Lower leg skin (tissue), 4 donors: ENCODE data around the gene MEX3A. TPM values are rescaled to one million over a fixed set of nuclear protein-coding genes. Genes with fewer than 3 reads are reported as not detected.
"Not testable (repeated sequence)": the region's sequence is repeated elsewhere in the genome, so short reads cannot be mapped to it uniquely, and the experiment has no call there.

Experiments
- DNase-seq, 2 donors: peaks; one replicate each; pipeline ENCODE4 v3.0.0-alpha.2; 2019; ENCODE audit warnings: low spot score in 2 of 2
- H3K4me3 ChIP-seq: fragments of 200-600 bp; sonication (generic); 2 replicates; pipeline ENCODE4 v1.5.1; 2017; ENCODE audit warnings: mild to moderate bottlenecking, low read depth; ENCODE audit not compliant: poor library complexity, severe bottlenecking
- POLR2A ChIP-seq, 2 donors: fragments of 450-650 bp; IDR thresholded peaks; one replicate each; pipeline ENCODE4 v1.6.1; 2016 to 2017; ENCODE audit warnings: antibody characterized with exemption in 2 of 2, mild to moderate bottlenecking in 1 of 2, moderate library complexity in 1 of 2
- WGBS, 2 donors: methylation state at CpG; one replicate each; pipeline ENCODE4 v1.1.5; 2018; 5-methylcytosine and 5-hydroxymethylcytosine counted together
- intact Hi-C: fragments of 100-400 bp; cut with DNase I; formaldehyde crosslinking; loops from one replicate; pipeline ENCODE4 v1.15.0; 2023; ENCODE audit warnings: low total_unique reads
- total RNA-seq, 4 donors: library from RNA; depleted of rRNA; stranded (reverse); fragments of >200 nt; gene quantifications; one replicate each; pipeline ENCODE4 v1.1.0, GENCODE V29; 2016
- TF ChIP-seq, protein P1 (sequence below), 3 donors: fragments of 450-650 bp; IDR thresholded peaks; one replicate each; pipeline ENCODE4 v1.5.1; 2016; ENCODE audit warnings: antibody characterized with exemption in 3 of 3, mild to moderate bottlenecking in 3 of 3, moderate library complexity in 2 of 3

MEX3A gene
- total RNA-seq, 4 donors from 2014 or later: 0.21 to 1.1 (median 0.67) TPM

DNA sequence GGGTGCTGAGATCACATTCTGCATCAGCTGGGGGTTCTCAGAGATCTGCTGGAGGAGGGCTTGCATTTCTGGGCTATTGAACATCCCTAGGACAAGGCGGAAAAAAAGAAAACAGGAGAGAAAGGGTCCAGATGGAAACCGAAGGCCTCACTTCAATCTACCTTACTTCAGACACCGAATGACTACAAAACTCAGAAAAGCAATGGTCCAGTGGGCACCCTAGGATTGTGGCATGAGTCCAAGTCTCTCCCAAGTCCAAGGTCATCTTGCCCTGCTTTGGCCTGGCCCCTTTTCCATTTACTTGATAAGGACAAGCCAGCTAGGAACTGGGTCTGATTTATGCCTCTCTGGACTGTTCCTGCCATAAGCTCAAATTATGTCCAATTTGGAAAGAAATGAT lies 39.4 kb downstream of the MEX3A start:
- WGBS, 2 donors: 87 to 98% methylated on average over 3 of the region's 3 CpGs
- no peak for TF ChIP-seq POLR2A (IDR thresholded peaks at IDR 0.05)
- TF ChIP-seq, protein P1, sequence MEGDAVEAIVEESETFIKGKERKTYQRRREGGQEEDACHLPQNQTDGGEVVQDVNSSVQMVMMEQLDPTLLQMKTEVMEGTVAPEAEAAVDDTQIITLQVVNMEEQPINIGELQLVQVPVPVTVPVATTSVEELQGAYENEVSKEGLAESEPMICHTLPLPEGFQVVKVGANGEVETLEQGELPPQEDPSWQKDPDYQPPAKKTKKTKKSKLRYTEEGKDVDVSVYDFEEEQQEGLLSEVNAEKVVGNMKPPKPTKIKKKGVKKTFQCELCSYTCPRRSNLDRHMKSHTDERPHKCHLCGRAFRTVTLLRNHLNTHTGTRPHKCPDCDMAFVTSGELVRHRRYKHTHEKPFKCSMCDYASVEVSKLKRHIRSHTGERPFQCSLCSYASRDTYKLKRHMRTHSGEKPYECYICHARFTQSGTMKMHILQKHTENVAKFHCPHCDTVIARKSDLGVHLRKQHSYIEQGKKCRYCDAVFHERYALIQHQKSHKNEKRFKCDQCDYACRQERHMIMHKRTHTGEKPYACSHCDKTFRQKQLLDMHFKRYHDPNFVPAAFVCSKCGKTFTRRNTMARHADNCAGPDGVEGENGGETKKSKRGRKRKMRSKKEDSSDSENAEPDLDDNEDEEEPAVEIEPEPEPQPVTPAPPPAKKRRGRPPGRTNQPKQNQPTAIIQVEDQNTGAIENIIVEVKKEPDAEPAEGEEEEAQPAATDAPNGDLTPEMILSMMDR (IDR thresholded peaks at IDR 0.05): no peak
- DNase-seq: no peak
- no peak overlapping the region for H3K4me3 ChIP-seq
- intact Hi-C loops: no loop called here

DNA sequence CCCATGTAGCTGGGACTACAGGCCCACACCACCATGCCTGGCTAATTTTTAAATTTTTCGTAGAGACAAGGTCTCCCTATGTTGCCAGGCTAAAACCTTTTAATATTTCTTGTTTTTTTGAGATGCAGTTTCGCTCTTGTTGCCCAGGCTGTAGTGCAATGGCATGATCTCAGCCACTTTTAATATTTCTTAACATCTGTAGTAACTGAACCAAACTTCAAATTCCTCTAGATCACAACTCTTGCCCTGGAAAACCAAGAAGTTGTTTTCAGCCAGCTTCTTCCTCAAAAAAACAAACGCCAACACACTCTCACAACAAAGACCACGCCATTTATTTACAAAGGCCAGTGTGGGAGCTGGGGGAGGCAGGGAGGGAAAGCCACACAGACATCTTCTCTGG lies 47.3 kb downstream of the MEX3A start:
- intact Hi-C loops, DNase-seq, H3K4me3 ChIP-seq: not testable (repeated sequence)
- 94% methylated on average over 4 of the region's 4 CpGs for WGBS, 2 donors

DNA sequence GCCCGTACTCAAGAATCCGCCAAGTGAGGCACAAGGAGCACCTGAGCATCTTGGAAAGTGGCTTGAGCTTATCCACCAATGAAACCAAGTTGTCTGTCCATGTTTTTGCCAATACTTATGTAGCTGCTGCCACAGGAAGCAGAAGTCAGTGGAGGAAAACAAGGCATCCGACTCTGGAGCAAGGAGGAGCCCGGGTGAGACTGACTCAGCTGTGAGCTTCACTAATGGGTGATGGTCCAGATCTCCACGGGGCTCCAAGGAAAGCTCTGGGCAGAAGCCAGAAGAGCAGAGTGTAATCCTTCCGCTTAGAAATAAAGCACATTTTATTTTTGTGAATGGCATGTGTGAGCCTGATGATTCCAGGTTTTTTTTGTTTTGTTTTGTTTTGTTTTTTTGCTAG lies 49.3 kb downstream of the MEX3A start:
- DNase-seq: no peak
- intact Hi-C loops: no loop called here
- TF ChIP-seq POLR2A (IDR thresholded peaks at IDR 0.05): no peak
- TF ChIP-seq, protein P1 (IDR thresholded peaks at IDR 0.05): no peak
- H3K4me3 ChIP-seq: no peak overlapping the region
- WGBS, 2 donors: 62 to 65% methylated on average over 6 of the region's 6 CpGs

DNA sequence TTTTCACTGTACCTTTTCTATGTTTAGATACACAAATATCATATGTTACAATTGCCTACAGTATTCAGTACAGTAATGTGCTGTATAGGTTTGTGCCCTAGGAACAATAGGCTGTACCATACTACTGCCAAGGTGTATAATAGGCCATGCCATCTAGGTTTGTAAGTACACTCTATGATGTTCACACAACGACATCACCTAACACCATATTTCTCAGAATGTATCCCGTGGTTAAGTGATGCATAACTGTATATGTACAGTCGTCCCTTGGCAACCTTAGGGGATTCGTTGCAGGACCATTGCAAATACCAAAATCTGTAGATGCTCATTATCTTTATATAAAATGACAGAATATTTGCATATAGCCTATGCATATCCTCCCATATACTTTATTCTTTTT lies 55.7 kb downstream of the MEX3A start:
- TF ChIP-seq, protein P1 (IDR thresholded peaks at IDR 0.05): no peak
- no peak for TF ChIP-seq POLR2A (IDR thresholded peaks at IDR 0.05)
- no peak overlapping the region for H3K4me3 ChIP-seq
- intact Hi-C loops: no loop called here
- WGBS, 2 donors: 87 to 96% methylated on average over 4 of the region's 4 CpGs
- no peak for DNase-seq

DNA sequence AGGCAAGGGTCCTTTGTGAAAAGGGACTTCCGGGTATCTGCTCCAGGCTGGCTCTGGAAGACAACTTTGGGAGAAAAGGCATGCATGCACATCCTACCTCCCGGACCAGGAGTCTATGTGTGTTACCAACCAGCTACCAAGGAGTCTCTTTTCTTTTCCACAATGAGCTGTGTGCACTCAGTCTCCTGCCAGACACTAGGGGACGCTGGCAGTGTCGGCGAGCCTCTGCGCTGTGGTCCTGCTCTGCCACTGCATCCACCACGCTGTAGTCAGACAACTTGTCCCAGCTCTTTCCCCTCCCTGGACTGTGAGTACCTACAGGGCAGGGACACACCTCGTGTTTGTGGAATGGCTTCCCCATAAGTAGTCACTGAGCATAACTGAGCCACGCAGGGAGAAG lies 56.4 kb downstream of the MEX3A start:
- H3K4me3 ChIP-seq: no peak overlapping the region
- 20 to 22% methylated on average over 9 of the region's 9 CpGs for WGBS, 2 donors
- intact Hi-C loops: no loop called here
- no peak for TF ChIP-seq POLR2A (IDR thresholded peaks at IDR 0.05)
- TF ChIP-seq, protein P1 (IDR thresholded peaks at IDR 0.05): no peak
- no peak for DNase-seq

DNA sequence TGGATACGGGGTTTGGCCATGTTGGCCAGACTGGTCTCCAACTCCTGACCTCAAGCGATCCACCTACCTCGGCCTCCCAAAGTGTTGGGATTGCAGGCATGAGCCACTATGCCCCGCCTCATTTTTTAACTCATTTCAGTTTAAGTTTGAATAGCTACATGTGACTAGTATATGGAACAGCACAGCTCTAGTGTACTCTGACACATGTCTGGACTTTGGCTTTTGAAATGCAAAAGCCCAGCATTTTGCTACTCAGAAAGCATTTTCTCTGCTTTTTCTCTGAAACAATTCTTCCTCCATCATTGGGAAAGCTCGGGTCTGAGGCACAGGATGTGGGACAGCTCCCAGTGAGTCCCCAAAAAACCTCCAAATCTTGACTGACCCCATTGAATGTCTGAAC lies 57.5 kb downstream of the MEX3A start:
- H3K4me3 ChIP-seq: no peak overlapping the region
- intact Hi-C loops: no loop called here
- DNase-seq: no peak
- WGBS, 2 donors: 83 to 84% methylated on average over 5 of the region's 5 CpGs
- TF ChIP-seq, protein P1 (IDR thresholded peaks at IDR 0.05): no peak
- TF ChIP-seq POLR2A (IDR thresholded peaks at IDR 0.05): no peak

Other genes starting within 250 kb of the MEX3A start
- 10 to 100 TPM; 24.9 to 43.9 (median 33.6) TPM for gene GON4L, start 225.3 kb downstream of the MEX3A start, total RNA-seq
- gene SYT11, start 222.9 kb downstream of the MEX3A start, total RNA-seq: 1 to 10 TPM; 1.7 to 4.0 (median 3.5) TPM
- gene RIT1, start 171.1 kb downstream of the MEX3A start, total RNA-seq: 10 to 100 TPM; 16.1 to 34.2 (median 24.2) TPM
- 10 to 100 TPM; 32.7 to 96.0 (median 45.5) TPM for gene KHDC4, start 148.1 kb downstream of the MEX3A start, total RNA-seq
- not detected for gene RXFP4, start 140.8 kb downstream of the MEX3A start, total RNA-seq
- gene ARHGEF2, start 103.9 kb downstream of the MEX3A start, total RNA-seq: 10 to 100 TPM; 18.7 to 35.5 (median 28.3) TPM
- gene SSR2, start 61.5 kb downstream of the MEX3A start, total RNA-seq: 100 to 1,000 TPM; 113 to 215 (median 185) TPM
- gene UBQLN4, start 28.7 kb downstream of the MEX3A start, total RNA-seq: 10 to 100 TPM; 19.8 to 31.0 (median 26.9) TPM
- gene LAMTOR2, start 27.7 kb downstream of the MEX3A start, total RNA-seq: 10 to 100 TPM; 41.8 to 64.5 (median 47.4) TPM
- gene RAB25, start 21.3 kb downstream of the MEX3A start, total RNA-seq: 100 to 1,000 TPM; 211 to 281 (median 251) TPM
- 100 to 1,000 TPM; 530 to 611 (median 555) TPM for gene LMNA, start 32.2 kb upstream of the MEX3A start, total RNA-seq
- 10 to 100 TPM; 30.5 to 45.4 (median 41.4) TPM for gene SEMA4A, start 71.1 kb upstream of the MEX3A start, total RNA-seq
- gene SLC25A44, start 111.6 kb upstream of the MEX3A start, total RNA-seq: 10 to 100 TPM; 11.3 to 15.3 (median 13.3) TPM
- gene PMF1, start 130.5 kb upstream of the MEX3A start, total RNA-seq: 10 to 100 TPM; 62.9 to 83.6 (median 71.1) TPM
- 1 to 10 TPM in 1 of 4 donors, under 1 TPM in 2, not detected in 1; 0.36 to 3.4 (median 0.69) TPM for gene BGLAP, start 159.7 kb upstream of the MEX3A start, total RNA-seq
- 1 to 10 TPM; 2.0 to 8.4 (median 4.6) TPM for gene PAQR6, start 165.6 kb upstream of the MEX3A start, total RNA-seq
- gene SMG5, start 200.4 kb upstream of the MEX3A start, total RNA-seq: 10 to 100 TPM; 56.9 to 88.4 (median 61.0) TPM
- 100 to 1,000 TPM in 2 of 4 donors, 10 to 100 TPM in 2; 96.9 to 111 (median 101) TPM for gene TMEM79, start 201.9 kb upstream of the MEX3A start, total RNA-seq
- 10 to 100 TPM; 21.9 to 49.1 (median 34.5) TPM for gene GLMP, start 213.2 kb upstream of the MEX3A start, total RNA-seq
- not detected for gene VHLL, start 216.8 kb upstream of the MEX3A start, total RNA-seq